K562 (cell line): ENCODE results near the gene EDN2. TPM values are rescaled to one million over a fixed set of nuclear protein-coding genes. Genes with fewer than 3 reads are reported as not detected.

Experiments
- CREB1 ChIP-seq, 2 experiments: sonication (generic) in 1 of 2; formaldehyde crosslinking in 1 of 2; IDR thresholded peaks; 2 replicates each; pipeline versions ENCODE4 v1.6.1 to v1.8.0; 2012 to 2022; ENCODE audit warnings: inconsistent platforms in 1 of 2, mild to moderate bottlenecking in 1 of 2, missing genetic modification reagents in 1 of 2, moderate library complexity in 1 of 2
- FOXO4 ChIP-seq: fragments of 450-650 bp; formaldehyde crosslinking; IDR thresholded peaks from 2 replicates; pipeline ENCODE4 v1.4.0; 2020; ENCODE audit warnings: mild to moderate bottlenecking, moderate library complexity
- L3MBTL2 ChIP-seq: fragments of 450-650 bp; IDR thresholded peaks from 2 replicates; pipeline ENCODE4 v1.6.1; 2016; ENCODE audit warnings: mild to moderate bottlenecking, moderate library complexity
- NEUROD1 ChIP-seq: fragments of 150-350 bp; IDR thresholded peaks from 2 replicates; pipeline ENCODE4 v1.6.1; 2014; ENCODE audit warnings: borderline replicate concordance, low read length, low read depth; ENCODE audit not compliant: partially characterized antibody
- RFX1 ChIP-seq: fragments of 450-650 bp; IDR thresholded peaks from 2 replicates; pipeline ENCODE4 v1.6.1; 2016; ENCODE audit warnings: mild to moderate bottlenecking, moderate library complexity
- TGIF2 ChIP-seq: sonication (generic); formaldehyde crosslinking; IDR thresholded peaks from 2 replicates; pipeline ENCODE4 v1.8.1; 2022; ENCODE audit warnings: mild to moderate bottlenecking, missing genetic modification reagents, moderate library complexity
- ZBTB12 ChIP-seq: fragments of 250-450 bp; sonication (Bioruptor Pico); IDR thresholded peaks from 2 replicates; pipeline ENCODE4 v1.4.0; 2020
- ZNF282 ChIP-seq: sonication (generic); formaldehyde crosslinking; IDR thresholded peaks from 2 replicates; pipeline ENCODE4 v1.8.1; 2023; ENCODE audit warnings: missing genetic modification reagents
- polyA plus RNA-seq, 8 experiments: library from polyadenylated mRNA; depleted of rRNA in 4 of 8; stranded (reverse) in 5 of 8; unstranded in 3 of 8; fragments of >200 nt; fragmentation: Nextera tagmentation in 2 of 8; fragmentation: Illumina TruSeq in 1 of 8; extraction: Ambion mirVana in 2 of 8; extraction: Trizol in 1 of 8; gene quantifications; 2 replicates each; pipeline versions ENCODE4 v1.2.1 to v1.2.3, GENCODE V29; 2011 to 2014; ENCODE audit warnings: inconsistent platforms in 1 of 8, missing spikeins in 1 of 8
- total RNA-seq, 7 experiments: library from RNA; depleted of rRNA in 6 of 7; stranded (reverse); fragments of >200 nt in 6 of 7; fragmentation: Illumina TruSeq in 2 of 7; extraction: Trizol in 2 of 7; gene quantifications; 2 replicates each; pipeline versions ENCODE4 v1.2.1 to v1.2.3, GENCODE V29; 2011 to 2021; ENCODE audit warnings: low replicate concordance in 1 of 7
- TF ChIP-seq, protein P1 (sequence below): fragments of 150-350 bp; conservative IDR thresholded peaks from 2 replicates; pipeline ENCODE4 v1.6.1; 2014; ENCODE audit warnings: low read length
- TF ChIP-seq, protein P2 (sequence below): fragments of 250-450 bp; sonication (Bioruptor Pico); IDR thresholded peaks from 2 replicates; pipeline ENCODE4 v1.4.0; 2020; ENCODE audit warnings: borderline replicate concordance
- TF ChIP-seq, protein P3 (sequence below): fragments of 450-650 bp; formaldehyde crosslinking; IDR thresholded peaks from 2 replicates; pipeline ENCODE4 v1.4.0; 2020; ENCODE audit warnings: mild to moderate bottlenecking, moderate library complexity

Gene EDN2
- total and polyA plus RNA-seq, 9 of the 15 experiments (the other 6 are each of a cell fraction or from before 2014, with no cell fraction given): not detected

DNA sequence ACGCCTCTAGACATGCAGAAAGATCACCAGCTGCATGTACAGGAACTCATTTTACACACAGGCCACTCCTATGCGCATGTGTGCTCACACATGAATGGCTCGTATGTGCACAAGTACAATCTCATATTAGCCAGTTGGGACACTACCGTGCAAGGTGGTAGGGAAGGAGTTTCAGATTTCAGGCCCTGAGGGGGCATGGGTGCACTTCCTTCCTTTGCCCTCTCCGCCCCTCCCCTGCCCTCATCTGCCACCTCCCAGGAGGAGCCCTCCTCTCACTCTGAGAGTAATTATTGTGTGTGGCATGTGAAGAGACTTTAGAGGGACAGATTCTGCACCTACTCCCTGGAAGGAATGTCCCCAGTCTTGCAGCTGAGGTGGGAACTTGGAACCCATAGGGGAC lies 14.8 kb downstream of the EDN2 start (continued):
- TF ChIP-seq, protein P1, sequence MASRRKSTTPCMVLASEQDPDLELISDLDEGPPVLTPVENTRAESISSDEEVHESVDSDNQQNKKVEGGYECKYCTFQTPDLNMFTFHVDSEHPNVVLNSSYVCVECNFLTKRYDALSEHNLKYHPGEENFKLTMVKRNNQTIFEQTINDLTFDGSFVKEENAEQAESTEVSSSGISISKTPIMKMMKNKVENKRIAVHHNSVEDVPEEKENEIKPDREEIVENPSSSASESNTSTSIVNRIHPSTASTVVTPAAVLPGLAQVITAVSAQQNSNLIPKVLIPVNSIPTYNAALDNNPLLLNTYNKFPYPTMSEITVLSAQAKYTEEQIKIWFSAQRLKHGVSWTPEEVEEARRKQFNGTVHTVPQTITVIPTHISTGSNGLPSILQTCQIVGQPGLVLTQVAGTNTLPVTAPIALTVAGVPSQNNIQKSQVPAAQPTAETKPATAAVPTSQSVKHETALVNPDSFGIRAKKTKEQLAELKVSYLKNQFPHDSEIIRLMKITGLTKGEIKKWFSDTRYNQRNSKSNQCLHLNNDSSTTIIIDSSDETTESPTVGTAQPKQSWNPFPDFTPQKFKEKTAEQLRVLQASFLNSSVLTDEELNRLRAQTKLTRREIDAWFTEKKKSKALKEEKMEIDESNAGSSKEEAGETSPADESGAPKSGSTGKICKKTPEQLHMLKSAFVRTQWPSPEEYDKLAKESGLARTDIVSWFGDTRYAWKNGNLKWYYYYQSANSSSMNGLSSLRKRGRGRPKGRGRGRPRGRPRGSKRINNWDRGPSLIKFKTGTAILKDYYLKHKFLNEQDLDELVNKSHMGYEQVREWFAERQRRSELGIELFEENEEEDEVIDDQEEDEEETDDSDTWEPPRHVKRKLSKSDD: no peak
- TF ChIP-seq RFX1 (no peak), FOXO4 (CRISPR knock-in tag) (no peak), CREB1 (IDR thresholded peaks at IDR 0.05) (no peak), CREB1 (CRISPR knock-in tag; IDR thresholded peaks at IDR 0.05) (no peak), NEUROD1 (no peak), L3MBTL2 (no peak), TGIF2 (no peak), ZNF282 (CRISPR knock-in tag) (no peak), ZBTB12 (no peak)
- TF ChIP-seq, protein P2, sequence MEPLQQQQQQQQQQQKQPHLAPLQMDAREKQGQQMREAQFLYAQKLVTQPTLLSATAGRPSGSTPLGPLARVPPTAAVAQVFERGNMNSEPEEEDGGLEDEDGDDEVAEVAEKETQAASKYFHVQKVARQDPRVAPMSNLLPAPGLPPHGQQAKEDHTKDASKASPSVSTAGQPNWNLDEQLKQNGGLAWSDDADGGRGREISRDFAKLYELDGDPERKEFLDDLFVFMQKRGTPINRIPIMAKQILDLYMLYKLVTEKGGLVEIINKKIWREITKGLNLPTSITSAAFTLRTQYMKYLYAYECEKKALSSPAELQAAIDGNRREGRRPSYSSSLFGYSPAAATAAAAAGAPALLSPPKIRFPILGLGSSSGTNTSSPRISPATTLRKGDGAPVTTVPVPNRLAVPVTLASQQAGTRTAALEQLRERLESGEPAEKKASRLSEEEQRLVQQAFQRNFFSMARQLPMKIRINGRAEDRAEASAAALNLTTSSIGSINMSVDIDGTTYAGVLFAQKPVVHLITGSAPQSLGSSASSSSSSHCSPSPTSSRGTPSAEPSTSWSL: no peak
- TF ChIP-seq, protein P3, sequence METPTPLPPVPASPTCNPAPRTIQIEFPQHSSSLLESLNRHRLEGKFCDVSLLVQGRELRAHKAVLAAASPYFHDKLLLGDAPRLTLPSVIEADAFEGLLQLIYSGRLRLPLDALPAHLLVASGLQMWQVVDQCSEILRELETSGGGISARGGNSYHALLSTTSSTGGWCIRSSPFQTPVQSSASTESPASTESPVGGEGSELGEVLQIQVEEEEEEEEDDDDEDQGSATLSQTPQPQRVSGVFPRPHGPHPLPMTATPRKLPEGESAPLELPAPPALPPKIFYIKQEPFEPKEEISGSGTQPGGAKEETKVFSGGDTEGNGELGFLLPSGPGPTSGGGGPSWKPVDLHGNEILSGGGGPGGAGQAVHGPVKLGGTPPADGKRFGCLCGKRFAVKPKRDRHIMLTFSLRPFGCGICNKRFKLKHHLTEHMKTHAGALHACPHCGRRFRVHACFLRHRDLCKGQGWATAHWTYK (CRISPR knock-in tag): no peak
